BE2C (cell line): ENCODE measurements around the gene COA7.

Source experiments
- DNase-seq: peaks from one replicate; pipeline ENCODE4 v3.0.0-alpha.2; 2020
- H3K27me3 ChIP-seq: fragments of 250-450 bp; sonication (Bioruptor Pico); 2 replicates; pipeline ENCODE4 v1.5.1; 2020; ENCODE audit warnings: mild to moderate bottlenecking
- H3K36me3 ChIP-seq: fragments of 250-450 bp; sonication (Bioruptor Pico); 2 replicates; pipeline ENCODE4 v1.5.1; 2020; ENCODE audit warnings: mild to moderate bottlenecking
- H3K4me1 ChIP-seq: fragments of 250-450 bp; sonication (Bioruptor Pico); 2 replicates; pipeline ENCODE4 v1.5.1; 2020
- H3K4me3 ChIP-seq: 2 replicates; pipeline ENCODE4 v1.5.1; 2011; ENCODE audit warnings: low read depth, low read length
- H3K9me3 ChIP-seq: fragments of 250-450 bp; sonication (Bioruptor Pico); 2 replicates; pipeline ENCODE4 v1.5.1; 2020
- TF ChIP-seq, protein P1 (sequence below): IDR thresholded peaks from 2 replicates; pipeline ENCODE4 v1.5.1; 2012; ENCODE audit warnings: mild to moderate bottlenecking, low read depth, low read length

COA7 gene

GRCh38 chr1:52654063-52654462 lies 44.1 kb downstream of the COA7 start:
- no peaks in the 10 kb centered on the region for H3K27me3 ChIP-seq
- DNase-seq, result no peak
- TF ChIP-seq, protein P1, sequence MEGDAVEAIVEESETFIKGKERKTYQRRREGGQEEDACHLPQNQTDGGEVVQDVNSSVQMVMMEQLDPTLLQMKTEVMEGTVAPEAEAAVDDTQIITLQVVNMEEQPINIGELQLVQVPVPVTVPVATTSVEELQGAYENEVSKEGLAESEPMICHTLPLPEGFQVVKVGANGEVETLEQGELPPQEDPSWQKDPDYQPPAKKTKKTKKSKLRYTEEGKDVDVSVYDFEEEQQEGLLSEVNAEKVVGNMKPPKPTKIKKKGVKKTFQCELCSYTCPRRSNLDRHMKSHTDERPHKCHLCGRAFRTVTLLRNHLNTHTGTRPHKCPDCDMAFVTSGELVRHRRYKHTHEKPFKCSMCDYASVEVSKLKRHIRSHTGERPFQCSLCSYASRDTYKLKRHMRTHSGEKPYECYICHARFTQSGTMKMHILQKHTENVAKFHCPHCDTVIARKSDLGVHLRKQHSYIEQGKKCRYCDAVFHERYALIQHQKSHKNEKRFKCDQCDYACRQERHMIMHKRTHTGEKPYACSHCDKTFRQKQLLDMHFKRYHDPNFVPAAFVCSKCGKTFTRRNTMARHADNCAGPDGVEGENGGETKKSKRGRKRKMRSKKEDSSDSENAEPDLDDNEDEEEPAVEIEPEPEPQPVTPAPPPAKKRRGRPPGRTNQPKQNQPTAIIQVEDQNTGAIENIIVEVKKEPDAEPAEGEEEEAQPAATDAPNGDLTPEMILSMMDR, result no peak
- no peaks in the 10 kb centered on the region for H3K36me3 ChIP-seq
- no peaks in the 10 kb centered on the region for H3K9me3 ChIP-seq
- no peak overlapping the region for H3K4me3 ChIP-seq
- H3K4me1 ChIP-seq, result no peaks in the 10 kb centered on the region

DNA sequence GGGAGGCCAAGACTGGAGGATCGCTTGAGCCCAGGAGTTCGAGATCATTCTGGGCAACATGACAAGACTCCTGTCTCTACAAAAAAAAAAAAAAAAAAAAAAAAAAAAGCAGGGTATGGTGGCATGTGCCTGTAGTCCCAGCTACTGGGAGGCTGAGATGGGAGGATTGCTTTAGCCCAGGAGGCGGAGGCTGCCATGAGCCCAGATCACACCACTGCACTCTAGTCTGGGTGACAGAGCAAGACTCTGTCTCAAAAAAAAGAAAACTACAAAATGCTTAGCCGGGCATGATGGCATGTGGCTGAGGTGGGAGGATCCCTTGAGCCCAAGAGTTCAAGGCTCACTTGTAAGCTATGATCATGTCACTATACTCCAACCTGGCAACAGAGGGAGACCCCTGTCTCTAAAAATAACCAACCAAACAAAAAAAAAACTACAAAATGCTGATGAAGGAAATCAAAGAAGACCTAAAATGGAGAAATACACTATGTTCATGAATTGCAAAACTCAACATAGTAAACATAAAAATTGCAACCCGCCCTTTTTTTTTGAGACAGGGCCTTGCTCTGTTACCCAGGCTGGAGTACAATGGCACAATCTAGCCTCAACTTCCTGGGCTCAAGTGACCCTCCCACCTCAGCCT lies 44.8 kb downstream of the COA7 start:
- Histone ChIP-seq H3K9me3 (no peaks in the 10 kb centered on the region), H3K36me3 (no peaks in the 10 kb centered on the region), H3K4me1 (no peaks in the 10 kb centered on the region), H3K27me3 (no peaks in the 10 kb centered on the region), H3K4me3 (no peak overlapping the region)
- DNase-seq, result no peak
- TF ChIP-seq, protein P1, result no peak

DNA sequence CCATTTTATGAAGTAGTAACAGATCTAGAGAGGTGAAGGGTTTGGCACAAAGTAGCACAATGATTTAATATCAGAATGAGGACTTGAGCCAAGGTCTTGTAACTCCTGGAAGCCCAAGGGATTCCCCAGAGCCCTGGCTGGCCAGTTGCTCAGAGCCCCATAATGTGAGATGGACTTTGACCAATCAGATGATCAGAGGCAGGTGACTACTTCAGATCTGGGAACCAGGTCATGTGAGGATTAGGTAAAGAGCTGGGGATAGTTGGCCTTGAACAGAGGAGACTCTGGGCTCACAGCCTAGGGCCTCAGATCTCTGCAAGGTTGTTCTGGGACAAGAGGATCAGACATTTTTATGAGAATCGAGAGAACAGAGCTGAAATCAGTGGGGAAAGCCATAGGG lies 46.2 kb downstream of the COA7 start:
- H3K36me3 ChIP-seq, result no peaks in the 10 kb centered on the region
- H3K9me3 ChIP-seq, result no peaks in the 10 kb centered on the region
- TF ChIP-seq, protein P1, result no peak
- H3K27me3 ChIP-seq, result no peaks in the 10 kb centered on the region
- H3K4me3 ChIP-seq, result no peak overlapping the region
- no peak for DNase-seq
- no peaks in the 10 kb centered on the region for H3K4me1 ChIP-seq

DNA sequence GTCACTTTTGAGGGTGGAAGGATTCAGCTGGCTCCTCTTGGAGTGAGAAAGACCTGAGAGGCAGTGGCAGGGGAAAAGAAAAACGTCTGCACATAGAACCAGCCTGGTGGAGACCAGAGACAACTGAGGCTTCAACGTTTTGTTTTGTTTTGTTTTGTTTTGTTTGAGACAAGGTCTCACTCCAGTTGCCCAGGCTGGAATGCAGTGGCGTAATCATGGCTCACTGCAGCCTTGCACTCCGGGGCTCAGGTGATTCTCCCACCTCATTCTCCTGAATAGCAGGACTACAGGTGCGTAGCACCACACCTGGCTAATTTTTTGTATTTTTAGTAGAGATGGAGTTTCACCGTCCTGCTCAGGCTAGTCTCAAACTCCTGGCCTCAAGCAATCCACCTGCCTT lies 52.9 kb downstream of the COA7 start:
- H3K4me3 ChIP-seq, result no peak overlapping the region
- TF ChIP-seq, protein P1, result no peak
- H3K27me3 ChIP-seq, result no peaks in the 10 kb centered on the region
- no peaks in the 10 kb centered on the region; the same call in 1 of the 2 replicates for H3K9me3 ChIP-seq
- H3K36me3 ChIP-seq, result no peaks in the 10 kb centered on the region
- DNase-seq, result no peak
- no peaks in the 10 kb centered on the region for H3K4me1 ChIP-seq

GRCh38 chr1:52641307-52641706 lies 56.8 kb downstream of the COA7 start:
- no peak for DNase-seq
- TF ChIP-seq, protein P1, result no peak
- H3K4me3 ChIP-seq, result no peak overlapping the region
- no peaks in the 10 kb centered on the region for H3K27me3 ChIP-seq
- no peaks in the 10 kb centered on the region for H3K4me1 ChIP-seq
- no peaks in the 10 kb centered on the region; the same call in 1 of the 2 replicates for H3K9me3 ChIP-seq
- H3K36me3 ChIP-seq, result no peaks in the 10 kb centered on the region

GRCh38 chr1:52640697-52641096 lies 57.5 kb downstream of the COA7 start:
- TF ChIP-seq, protein P1, result no peak

More at GRCh38 chr1:52640697-52641096, 57.5 kb downstream of the COA7 start:
- H3K27me3 ChIP-seq, result no peaks in the 10 kb centered on the region
- H3K4me3 ChIP-seq, result no peak overlapping the region
- no peaks in the 10 kb centered on the region for H3K36me3 ChIP-seq
- H3K9me3 ChIP-seq, result no peaks in the 10 kb centered on the region; the same call in 1 of the 2 replicates
- DNase-seq, result no peak
- H3K4me1 ChIP-seq, result no peaks in the 10 kb centered on the region
